ENCODE results near the gene SERPINE1.

SERPINE1 gene

DNA sequence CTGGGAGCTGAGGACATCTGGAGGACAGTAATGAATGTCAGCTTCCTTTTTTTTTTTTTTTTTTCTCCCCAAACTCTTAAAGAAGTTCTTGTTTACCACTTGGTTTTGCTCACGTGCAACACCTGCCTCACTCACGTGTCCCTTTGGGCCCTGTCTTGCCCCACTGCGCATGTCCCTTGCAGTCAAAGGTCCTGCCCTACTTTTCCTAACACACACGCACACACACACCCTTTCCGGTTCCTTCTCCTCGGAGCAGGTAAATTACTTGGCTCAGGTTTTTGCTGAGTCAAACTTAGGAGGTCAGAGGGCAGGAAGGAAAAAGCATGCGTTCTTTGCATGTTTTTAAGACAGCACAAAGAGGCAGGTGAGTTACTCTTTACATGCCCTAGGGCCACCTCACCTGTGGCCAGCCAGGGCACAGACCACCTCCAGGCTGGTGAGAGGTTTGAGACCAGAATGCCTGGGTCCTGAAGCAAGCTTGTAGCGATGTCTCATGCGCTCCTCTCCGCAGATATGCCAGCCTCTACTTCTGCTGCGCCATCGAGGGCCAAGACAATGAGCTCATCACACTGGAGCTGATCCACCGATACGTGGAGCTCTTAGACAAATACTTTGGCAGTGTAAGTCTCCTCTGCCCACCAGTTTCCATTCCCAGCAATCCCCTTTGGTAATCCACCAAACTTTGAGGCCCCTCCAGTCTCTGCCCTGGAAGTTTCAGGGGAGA, 30.1 kb downstream of the SERPINE1 start:
- DNase-seq (ENCODE audit: low read depth), result no peak

DNA sequence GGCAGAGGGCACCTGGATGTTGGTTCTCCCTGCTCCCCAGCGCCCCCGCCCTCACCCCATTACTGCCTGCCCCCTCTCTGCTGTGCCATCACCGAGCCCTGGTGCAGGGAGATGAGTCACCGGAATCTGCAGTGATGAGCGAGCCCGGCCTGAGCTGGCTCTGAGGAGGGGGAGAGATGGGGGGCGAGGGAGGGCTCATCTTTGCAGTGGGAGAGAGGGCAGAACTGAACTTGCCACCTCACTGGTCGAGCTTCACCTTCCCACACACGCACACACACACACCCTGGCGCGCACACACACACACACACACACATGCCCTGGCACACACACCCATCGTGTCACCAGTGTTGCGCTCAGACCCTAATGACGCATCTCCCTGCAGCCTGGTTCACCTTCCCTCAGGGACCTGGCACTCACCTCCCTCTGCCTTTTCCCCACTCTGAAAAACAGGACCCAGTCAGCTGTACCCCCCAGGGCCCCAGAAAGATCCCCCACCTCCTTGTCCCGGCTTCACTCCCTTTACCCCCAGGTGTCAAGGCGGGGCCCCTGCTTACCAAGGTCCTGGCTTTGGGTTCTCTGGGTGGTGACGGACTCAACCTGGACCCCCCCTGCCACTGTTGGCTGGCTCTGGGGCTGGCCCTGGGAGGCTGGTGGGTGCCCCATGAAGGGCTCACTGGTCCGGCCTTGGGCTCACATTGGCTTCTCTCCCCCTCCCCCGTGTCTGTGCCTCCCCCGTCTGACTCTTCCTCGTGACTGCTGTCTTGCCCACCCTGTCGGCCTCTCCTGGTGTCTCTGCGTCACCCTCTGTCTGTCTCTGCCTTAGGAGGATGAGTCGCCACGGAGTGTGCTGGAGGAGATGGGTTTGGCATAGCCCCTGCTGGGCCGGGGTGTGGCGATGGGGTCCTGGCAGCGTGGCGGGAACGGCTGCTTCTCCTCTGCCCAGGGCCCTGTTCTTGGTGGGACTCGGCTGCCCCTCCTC, 33.1 kb downstream of the SERPINE1 start:
- no peak for DNase-seq (ENCODE audit: low read depth)

DNA sequence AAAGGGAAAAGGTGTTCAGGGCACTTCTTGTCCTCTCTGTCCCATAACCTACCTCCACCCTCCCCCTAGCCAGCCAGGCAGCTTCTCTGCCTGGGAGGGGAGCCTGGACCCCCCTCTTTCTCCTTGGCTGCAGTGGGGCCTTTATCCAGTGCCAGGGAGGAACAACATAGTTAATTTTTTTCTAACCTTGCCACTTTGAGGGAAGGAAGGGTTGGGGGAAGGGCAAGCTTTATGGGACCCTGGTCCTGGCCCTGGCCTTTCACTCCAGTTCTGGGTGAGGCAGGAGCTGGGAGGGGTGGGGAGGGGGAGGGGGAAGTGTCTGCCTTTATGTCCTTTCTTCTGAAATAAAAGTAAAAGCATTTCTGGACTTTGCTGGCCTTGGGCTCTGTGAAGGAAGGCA, 34.0 kb downstream of the SERPINE1 start:
- no peak for DNase-seq (ENCODE audit: low read depth)

DNA sequence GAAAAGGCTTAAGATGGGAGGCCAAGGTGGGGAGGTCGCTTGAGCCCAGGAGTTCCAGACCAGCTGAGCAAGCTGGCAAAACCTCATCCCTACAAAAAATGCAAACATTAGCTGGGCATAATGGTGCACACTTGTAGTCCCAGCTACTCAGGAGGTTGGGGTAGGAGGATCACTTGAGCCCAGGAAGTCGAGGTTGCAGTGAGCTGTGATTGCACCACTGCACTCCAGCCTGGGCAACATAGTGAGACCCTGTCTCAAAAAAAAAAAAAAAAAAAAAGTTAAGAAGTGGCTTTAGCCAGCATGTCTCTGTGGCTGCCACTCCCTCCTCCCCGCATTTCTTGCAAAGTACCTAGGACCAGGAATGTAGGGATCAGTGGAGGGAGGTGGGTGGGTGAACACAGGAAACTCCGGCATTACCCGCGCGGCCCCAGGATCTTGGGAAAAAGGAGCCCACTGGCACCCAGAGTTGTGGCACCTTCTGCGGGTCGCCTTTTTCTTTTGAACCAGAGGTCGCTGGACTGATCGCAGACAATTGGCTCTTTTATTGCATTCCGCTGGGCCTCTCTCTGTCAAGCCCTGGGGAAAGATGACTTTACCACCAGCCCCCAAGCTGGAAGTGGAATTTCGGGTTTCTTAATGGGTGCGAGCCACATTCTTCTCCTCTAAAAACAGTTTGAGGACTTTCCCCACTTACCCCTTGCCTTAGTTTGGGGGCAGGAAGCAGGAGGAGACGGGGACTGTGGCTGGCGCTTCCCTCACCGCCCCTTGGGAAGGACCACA, 35.0 kb downstream of the SERPINE1 start:
- no peak for DNase-seq (ENCODE audit: low read depth)

DNA sequence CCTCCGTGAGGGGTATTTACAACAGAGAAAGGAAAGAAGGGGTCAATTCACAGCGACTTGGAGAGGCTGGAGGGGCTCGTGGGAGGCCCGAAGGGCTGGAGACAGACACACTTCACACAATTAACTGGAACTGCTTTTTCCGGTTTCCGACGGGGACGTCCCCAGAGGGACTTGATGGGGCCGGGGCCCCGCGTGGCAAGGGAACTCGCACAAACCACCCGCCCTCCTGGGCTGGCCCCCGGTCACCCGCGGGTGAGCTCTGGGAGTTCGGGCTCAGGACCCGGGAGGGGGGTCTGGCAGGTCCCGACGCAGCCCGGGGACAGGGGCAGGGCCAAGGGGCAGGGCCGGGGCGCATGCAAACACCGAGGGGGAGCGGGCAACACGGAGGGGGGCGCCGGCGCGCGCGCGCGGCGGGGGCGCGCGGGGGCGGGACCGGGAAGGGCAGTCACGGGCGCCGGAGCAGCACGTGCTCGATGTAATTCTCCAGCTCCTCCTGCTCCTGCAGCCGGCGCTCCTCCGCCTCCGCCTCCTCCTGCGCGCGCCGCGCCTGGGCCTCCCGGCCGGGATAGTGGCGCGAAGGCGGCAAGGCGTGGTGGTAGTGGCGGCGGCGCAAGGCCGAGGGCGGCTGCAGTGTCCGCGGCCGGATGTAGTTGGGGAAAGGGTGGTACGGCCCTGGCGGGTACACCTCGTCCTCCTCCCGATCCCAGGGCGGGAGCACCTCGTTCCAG, 35.8 kb downstream of the SERPINE1 start:
- DNase-seq (ENCODE audit: low read depth), result no peak

DNA sequence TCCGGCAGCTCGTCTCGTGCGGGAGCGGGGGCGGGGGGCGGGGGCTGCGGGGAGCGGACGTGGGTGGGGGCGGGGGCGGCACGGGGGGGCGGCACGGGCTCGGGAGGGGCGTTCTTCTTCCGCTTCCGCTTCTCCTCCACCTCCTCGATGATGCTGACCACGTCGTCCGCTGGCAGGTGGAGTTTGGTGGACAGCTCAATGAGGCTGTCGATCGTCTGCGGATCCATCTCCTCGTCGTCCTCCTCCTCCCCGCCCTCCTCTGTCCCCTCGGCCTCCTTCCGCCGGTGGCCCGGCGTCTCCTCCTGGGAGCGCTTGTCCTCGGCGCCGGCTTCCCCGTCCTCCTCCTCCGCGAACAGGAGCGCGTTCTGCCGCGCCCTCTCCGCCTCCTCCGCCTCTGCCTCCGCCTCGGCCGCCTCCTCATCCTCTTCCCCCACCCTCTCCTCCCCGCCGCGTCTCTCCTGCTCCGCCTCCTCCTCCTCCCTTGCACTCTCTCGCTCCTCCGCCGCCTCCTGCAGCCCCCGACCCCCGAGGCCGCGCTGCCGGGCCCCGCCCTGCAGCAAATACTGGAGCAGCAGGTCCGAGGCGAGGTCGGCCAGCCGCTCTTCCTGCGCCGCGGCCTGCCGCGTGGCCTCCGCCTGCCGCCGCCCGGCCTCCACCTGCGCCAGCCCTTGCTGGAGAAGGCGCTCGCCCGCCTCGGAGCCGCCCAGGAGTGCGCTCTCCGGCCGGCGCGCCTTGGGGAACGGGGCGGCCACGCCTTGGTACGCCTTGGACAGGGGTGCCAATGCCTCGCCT, 36.6 kb downstream of the SERPINE1 start:
- no peak for DNase-seq (ENCODE audit: low read depth)

DNA sequence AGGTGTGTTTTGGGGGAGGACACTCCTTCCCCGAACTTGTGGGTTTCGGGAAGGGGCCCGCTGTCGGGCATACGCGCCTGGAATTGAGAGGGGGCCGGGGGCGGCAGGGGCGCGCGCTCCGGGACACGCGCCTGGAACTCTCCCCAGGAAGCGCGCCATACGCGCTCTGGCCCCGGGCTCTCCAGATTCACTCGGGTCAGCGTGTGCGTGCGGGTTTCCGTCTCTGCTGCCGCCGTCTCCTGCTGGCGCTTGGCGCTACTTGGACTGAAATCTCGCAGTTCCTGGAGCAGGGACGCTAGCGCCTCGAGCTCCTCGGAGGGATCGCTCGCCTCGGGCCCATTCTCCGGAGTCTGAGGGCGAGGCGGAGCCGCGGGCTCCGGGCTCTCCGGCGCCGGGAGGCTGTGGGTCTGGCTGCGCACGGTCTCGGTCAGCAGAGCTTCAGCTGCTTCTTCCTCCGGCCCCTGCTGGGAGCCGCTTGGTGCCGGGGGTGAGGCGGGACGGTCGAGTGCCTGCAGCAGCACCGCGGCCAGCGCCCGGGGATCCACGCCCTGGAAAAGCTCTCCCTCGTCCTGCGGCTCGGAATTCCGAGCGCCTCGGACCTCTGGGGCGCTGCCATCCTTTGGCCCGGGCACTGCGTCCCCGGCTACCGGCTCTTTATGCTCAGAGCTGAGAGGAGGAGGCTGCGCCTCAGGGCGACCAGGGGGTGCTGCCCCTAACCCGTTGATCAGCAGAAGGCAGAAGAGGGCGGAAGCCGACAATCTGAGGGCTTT, 37.4 kb downstream of the SERPINE1 start:
- no peak for DNase-seq (ENCODE audit: low read depth)

DNA sequence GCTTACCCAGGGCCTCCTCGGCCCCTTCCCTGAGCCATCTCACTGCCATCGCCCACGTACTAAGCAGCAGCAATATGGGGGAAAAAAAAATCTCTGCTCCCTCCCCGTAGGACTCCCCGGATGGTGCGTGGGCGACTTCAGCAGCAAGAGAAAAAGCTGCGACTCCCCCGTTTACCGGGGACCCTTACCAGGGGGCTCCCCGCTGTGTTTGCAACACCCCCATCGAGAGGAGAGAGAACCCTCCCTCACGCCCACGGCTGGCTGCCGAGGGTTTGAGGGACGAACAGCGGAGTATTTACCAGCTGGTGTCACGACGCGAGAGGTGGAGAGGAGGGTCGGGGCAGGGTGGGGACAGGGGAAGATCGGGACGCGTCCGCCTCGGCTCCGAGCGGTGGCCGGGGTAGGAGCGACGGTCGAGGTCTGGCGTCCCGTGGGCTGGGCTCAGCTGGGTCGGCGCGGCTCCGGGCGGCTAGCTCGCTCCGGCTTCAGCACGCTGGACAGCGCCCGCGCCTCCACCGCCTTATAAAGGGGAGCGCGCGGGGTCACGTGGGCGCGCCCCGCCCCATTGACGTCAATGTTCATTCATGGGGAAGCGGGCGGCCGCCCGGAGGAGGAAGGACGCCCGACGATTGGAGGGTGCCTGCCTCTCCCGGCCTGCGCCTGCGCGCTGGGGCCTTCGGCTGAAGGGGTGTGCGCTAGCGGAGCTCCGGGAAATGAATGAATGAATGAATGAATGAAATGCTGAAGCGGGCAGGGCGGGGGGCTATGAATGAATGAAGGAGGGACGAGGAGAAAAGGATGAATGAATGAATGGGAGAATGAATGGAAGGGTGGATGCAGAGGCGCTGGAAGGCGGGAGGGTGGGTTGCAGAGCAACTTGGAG, 38.4 kb downstream of the SERPINE1 start, which contains the start of gene VGF:
Gene VGF (minus strand): TSS at position 495 of the 883 bp plus-strand sequence. CDS start 726 bp downstream, outside the sequence.
- no peak for DNase-seq (ENCODE audit: low read depth)

DNA sequence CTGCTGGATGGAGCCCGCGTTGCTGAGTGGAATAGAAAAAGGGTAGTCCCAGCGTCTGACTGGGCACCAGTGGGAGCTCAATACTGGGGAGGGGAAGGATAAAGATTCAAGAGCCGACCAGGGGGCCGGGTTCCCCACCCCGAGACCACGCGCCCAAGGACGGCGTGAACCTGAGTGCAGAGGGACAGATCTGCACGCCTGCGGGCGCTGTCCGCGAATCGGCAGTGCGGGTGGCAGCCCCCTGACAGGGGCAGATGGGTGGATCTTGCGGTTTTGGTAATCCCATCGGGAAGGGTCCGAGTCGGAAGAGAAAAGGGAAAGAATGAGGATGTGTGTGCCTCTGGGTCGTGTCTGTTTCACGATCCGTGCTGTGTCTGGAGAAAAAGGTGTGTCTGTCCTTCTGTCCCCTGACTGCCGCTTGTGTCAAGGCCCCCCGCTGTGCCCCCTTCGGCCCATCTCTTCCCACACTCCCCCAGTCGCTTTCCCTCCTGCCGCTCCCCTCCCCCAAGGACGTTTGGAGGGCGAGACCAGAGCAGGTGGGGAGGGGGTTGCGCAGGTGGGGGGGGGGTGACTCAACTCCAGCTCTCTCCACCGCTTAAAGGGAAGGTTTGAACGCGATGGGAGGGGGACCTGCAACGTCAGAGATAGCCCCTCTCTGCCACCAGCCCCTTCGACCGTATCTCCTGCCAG, 39.2 kb downstream of the SERPINE1 start:
- DNase-seq (ENCODE audit: low read depth), result no peak

DNA sequence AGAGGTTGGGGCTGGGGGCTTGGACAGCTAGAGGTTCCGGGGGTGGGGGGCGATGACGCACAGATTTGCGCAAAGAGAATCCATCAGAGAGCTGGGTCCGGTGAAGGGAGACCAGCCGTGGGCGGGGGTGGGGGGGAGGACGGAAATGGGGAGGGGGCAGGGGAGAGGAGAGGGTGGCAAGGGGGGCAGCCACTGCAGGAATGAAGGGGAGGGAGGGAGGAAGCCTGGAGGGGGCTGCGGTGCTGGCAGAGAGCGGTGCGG, 39.7 kb downstream of the SERPINE1 start:
- DNase-seq (ENCODE audit: low read depth), result no peak

DNA sequence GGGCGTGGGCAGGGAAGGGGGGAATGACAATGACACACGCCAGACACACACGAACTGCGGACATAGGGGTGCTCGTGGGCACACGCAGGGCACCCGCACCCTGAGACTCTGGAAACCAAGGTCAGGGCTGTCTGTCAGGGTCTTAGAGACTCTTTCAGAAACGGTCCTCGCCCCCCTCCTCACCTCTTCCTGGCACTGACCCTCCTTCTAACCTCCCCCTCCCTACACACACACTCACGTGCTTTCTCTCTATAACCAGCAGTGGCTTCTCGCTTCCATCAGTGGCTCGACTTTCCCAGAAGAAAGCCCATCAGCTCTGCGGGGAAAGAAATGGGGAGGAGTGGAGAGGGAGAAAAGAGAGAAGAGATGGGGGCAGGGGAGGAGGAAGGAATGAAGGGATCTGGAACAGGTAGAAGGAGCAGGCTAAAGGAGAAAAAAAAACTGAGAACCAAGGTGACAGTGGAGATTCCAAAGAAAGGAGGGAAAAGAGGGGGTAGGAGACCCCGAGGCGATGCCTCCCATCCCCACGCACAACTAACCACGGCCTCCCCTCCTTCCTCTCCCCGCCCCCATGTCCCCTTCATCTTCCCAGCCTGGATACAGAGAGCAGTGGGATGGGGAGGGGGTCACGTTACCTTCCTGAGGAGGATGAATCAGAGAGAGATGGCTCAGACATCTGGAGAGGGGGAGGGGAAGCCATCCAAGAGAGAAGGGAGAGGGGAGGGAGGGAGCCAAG, 40.2 kb downstream of the SERPINE1 start:
- no peak for DNase-seq (ENCODE audit: low read depth)

DNA sequence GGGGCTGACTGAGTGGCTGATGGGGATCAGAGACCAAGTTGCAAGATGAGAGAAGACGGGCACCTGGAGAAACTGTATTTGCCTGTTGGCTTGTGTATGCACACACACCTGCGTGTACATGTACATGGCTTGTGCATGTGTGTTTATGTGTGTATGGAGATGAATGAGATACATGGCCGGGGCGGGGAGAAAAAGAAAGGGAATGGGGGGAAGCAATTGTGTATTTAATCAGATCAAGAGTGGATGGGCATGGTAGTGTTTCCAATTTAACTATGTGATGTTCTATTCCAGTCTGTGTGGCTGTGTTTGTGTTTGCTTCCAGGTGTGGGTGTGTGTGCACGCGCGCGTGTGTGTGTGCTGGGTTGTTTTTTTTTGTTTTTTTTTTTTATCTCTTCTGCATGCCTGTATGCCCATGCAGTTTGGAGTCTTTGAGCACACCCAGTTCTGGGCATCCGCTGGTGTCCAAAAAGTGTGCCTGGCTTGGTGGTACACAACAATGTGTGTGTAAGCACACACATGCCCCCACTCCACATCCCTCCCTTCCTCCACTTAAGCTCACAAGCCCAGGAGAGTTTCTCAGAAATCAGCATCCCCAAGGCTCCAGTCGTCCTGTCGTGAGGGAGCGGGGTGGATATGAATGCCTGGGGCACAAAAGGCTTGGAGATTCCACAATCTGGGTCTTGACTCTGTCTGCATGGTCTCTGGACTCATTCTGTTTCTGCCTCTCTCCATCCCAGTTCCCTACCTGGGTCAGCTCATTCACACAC, 40.9 kb downstream of the SERPINE1 start:
- DNase-seq (ENCODE audit: low read depth), result no peak

DNA sequence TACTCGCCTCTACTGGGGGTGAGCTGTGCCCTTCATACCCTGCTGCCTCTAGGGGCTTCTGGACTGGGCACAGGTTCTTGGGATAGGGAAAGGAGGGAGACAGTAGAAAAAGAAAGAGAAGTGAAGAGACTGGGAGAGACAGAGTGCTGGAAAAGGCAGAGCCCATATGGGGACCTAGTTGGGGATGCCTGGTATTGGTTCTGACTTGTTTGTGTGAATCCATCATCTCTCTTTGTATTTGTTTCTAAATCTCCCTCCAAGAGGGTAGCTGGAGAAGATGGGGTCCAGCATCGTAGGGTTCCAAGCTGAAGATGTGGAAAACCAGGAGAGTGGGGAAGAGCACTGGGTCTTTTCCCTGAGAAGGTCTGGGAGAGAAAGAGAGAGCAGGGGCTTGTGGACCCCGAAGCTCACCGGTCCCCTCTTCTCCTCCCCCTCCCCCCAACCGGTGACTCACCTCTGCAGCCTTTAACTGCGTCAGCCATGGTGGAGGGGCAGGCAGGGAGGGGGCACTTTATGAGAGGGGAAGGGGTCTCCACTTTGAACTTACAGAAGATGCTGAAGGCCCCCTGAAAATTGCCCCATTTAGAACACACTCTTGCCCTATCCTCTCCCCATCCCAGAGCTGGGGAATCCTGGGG, 41.6 kb downstream of the SERPINE1 start:
- no peak for DNase-seq (ENCODE audit: low read depth)

DNA sequence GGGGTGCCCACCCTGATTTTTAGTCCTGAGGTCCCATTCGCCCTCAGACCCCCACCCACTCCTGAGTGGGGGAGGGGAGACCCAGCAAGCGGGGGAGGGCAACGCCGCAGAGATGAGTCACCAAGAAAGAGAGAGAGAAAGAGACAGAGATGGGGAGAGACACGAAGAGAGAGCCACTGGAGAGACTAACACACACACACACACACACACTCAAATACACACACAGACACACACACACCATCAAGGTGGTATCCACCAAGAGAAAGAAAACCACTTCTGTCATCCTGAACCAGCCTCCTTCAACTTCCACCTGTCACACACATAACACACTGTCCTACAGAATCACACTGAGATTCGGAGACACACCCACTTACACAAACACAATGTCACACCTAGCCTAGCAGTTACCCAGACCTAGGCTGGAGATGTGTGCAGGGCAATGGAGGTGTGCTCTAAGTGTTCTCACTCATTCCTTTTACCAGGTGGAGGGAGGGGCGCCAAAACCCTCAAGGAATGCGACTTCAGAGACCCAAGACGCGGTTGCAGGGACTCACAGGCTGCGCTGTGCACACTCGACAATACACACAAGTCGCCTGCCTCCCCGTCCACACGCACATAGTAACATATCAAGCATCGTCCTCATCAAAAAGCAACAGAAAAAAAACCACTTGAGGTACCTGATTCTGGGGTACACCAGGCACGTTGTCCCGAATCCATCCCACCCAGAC, 42.4 kb downstream of the SERPINE1 start:
- no peak for DNase-seq (ENCODE audit: low read depth)

DNA sequence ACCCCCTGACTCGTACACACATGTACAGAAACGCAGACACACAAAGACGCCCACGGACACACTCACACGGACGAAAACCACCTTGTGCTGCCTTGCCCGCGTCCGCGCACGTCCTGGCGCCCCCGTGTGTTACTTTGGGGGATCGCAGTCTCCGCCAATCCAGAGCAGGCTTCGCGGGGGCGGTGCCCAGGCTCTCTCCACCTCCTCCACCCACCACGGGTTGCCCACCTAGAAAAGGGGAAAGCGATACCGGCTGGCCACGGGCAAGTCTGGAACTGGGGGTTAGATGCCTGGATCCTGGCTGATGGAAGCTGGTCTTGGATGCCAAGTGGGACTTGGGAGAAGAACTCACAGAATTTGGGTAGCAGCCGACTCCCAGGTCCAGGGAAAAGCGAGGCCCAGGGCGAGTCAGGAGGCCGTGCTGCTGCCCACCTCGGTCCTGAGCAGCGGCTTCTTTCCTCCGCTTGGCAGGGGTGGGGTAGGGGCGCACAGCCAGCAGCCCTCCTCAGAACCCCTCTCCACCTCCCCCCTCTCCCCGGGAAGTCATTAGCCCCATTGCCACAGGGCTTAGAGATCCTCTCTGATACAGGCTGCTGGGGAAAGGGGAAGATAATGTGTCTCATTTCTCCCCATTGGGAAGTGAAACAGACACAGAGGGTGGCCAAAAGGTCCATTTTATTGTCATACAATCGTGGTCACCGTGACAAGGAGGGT, 43.1 kb downstream of the SERPINE1 start:
- no peak for DNase-seq (ENCODE audit: low read depth)
